ENCODE results near the gene LMX1B.
A peak's percentile ranks its signal among the peaks of the same experiment; 100 is the strongest.

The LMX1B gene

DNA sequence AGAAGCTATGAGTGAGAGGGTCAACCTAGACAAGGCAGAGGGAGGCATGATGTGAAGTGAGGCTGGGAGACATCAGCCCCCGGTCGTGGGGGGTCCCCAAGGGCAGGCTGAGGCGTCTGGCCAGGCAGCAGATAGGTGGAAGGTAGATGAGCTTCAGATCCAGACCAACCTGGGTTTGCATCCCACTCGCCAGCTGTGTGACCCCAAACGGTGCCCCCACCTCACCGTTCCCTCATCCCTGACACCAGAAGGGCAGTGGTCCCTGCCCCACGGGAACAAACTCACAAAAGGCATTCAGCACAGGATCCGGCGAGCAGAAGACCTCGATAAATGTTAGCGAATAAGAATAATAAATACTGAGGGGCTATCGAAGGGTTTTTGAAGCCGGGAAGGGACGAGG is 27.5 kb upstream of the LMX1B start:
- Histone ChIP-seq H3K4me3 (ENCODE audit: low read length in 2 of 2) (no peak overlapping the region), H3K27ac (ENCODE audit: low read length) (no peak overlapping the region), H3K4me1 (ENCODE audit: control insufficient read depth, insufficient read depth, low read length) (peaks cover 15% of the 10 kb centered on the region), H3K27me3 (ENCODE audit: control insufficient read depth in 1 of 2, insufficient read depth in 2 of 2, low read length in 2 of 2) (peaks cover 0 to 8% of the 10 kb centered on the region in 2 donors), H3K9ac (ENCODE audit: low read length in 2 of 2) (no peak overlapping the region), H3K9me3 (ENCODE audit: control insufficient read depth in 2 of 2, low read length in 2 of 2) (no peaks in the 10 kb centered on the region), H3K36me3 (ENCODE audit: control insufficient read depth in 2 of 2, insufficient read depth in 2 of 2, low read length in 2 of 2) (no peaks in the 10 kb centered on the region)

- Histone ChIP-seq H3K9me3 (ENCODE audit: control insufficient read depth in 2 of 2, low read length in 2 of 2) (no peaks in the 10 kb centered on the region), H3K9ac (ENCODE audit: low read length in 2 of 2) (peak overlapping the region in 1 of 2 donors; percentile 36), H3K36me3 (ENCODE audit: control insufficient read depth in 2 of 2, insufficient read depth in 2 of 2, low read length in 2 of 2) (no peaks in the 10 kb centered on the region), H3K27ac (ENCODE audit: low read length) (peak overlapping the region; percentile 31), H3K4me1 (ENCODE audit: control insufficient read depth, insufficient read depth, low read length) (peaks cover 15% of the 10 kb centered on the region), H3K4me3 (ENCODE audit: low read length in 2 of 2) (peak overlapping the region in 1 of 2 donors; percentile 22), H3K27me3 (ENCODE audit: control insufficient read depth in 1 of 2, insufficient read depth in 2 of 2, low read length in 2 of 2) (peaks cover 0 to 4% of the 10 kb centered on the region in 2 donors)
These were observed 26.2 kb upstream of the LMX1B start for GRCh38 chr9:126587187-126588185.

DNA sequence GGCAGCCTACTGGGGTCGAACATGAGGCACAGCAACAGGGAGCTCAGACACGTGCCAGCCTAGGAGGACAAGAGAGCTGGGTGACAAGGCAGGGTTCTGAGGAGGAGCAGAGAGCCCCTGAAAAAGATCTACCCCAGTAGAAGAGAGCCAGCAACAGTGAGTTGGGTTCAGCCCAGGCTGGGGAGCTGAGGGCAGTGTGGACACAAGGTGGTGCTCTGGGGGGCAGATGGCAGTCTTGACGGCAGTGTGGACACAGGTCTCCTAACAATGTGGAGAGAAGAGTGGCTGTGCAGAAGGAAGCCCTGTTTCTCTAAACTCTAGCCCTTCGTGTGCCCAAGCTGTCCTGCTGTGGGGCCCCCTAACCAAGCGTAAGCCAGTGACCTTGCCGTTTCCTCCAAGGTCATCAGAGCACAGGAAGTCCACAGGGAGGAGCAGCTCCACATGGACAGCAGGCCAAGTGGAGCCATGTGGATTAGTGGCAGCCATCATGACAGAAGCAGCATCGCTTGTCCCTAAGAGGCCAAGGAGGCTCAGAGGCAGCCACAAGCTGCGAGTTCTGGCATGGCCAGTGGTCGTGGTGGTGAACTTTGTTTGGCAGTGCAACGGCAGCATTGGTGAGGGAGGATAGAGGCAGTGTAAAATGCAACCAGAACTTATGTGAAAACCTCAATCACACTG is 25.1 kb upstream of the LMX1B start:
- H3K9me3 ChIP-seq (ENCODE audit: control insufficient read depth in 2 of 2, low read length in 2 of 2) = no peaks in the 10 kb centered on the region
- H3K27ac ChIP-seq (ENCODE audit: low read length) = no peak overlapping the region
- peaks cover 0 to 5% of the 10 kb centered on the region in 2 donors for H3K27me3 ChIP-seq (ENCODE audit: control insufficient read depth in 1 of 2, insufficient read depth in 2 of 2, low read length in 2 of 2)
- H3K4me1 ChIP-seq (ENCODE audit: control insufficient read depth, insufficient read depth, low read length) = peaks cover 15% of the 10 kb centered on the region
- no peak overlapping the region for H3K4me3 ChIP-seq (ENCODE audit: low read length in 2 of 2)
- no peak overlapping the region for H3K9ac ChIP-seq (ENCODE audit: low read length in 2 of 2)
- H3K36me3 ChIP-seq (ENCODE audit: control insufficient read depth in 2 of 2, insufficient read depth in 2 of 2, low read length in 2 of 2) = no peaks in the 10 kb centered on the region

DNA sequence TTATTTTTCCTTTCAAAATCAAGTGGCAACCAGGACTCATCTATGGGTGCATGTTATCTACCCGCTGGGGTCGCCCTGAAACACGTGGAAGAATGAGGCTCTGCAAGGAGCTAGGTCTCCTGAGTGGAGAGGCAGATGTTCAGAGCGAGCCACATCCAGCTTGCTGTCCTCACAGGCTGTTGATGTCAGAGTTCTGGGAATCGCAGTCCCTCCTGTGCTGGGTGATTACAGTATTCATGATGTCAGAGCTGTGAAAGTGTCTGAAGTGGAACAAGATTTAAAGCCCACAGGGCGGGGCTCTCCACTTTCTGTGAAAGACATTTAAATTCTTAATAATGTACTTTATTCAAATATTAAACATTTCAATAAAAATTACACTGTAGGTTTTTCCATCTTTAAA is 24.4 kb upstream of the LMX1B start:
- H3K9ac ChIP-seq (ENCODE audit: low read length in 2 of 2) = no peak overlapping the region
- peaks cover 15% of the 10 kb centered on the region for H3K4me1 ChIP-seq (ENCODE audit: control insufficient read depth, insufficient read depth, low read length)
- H3K27ac ChIP-seq (ENCODE audit: low read length) = no peak overlapping the region
- H3K9me3 ChIP-seq (ENCODE audit: control insufficient read depth in 2 of 2, low read length in 2 of 2) = no peaks in the 10 kb centered on the region
- no peak overlapping the region for H3K4me3 ChIP-seq (ENCODE audit: low read length in 2 of 2)
- H3K36me3 ChIP-seq (ENCODE audit: control insufficient read depth in 2 of 2, insufficient read depth in 2 of 2, low read length in 2 of 2) = no peaks in the 10 kb centered on the region
- H3K27me3 ChIP-seq (ENCODE audit: control insufficient read depth in 1 of 2, insufficient read depth in 2 of 2, low read length in 2 of 2) = peaks cover 0 to 3% of the 10 kb centered on the region in 2 donors

GRCh38 chr9:126591083-126591482 is 22.6 kb upstream of the LMX1B start:
- peaks cover 5 to 8% of the 10 kb centered on the region in 2 donors for H3K27me3 ChIP-seq (ENCODE audit: control insufficient read depth in 1 of 2, insufficient read depth in 2 of 2, low read length in 2 of 2)
- peaks cover 15% of the 10 kb centered on the region for H3K4me1 ChIP-seq (ENCODE audit: control insufficient read depth, insufficient read depth, low read length)
- no peak overlapping the region for H3K9ac ChIP-seq (ENCODE audit: low read length in 2 of 2)
- H3K9me3 ChIP-seq (ENCODE audit: control insufficient read depth in 2 of 2, low read length in 2 of 2) = no peaks in the 10 kb centered on the region
- no peak overlapping the region for H3K27ac ChIP-seq (ENCODE audit: low read length)
- no peaks in the 10 kb centered on the region for H3K36me3 ChIP-seq (ENCODE audit: control insufficient read depth in 2 of 2, insufficient read depth in 2 of 2, low read length in 2 of 2)
- no peak overlapping the region for H3K4me3 ChIP-seq (ENCODE audit: low read length in 2 of 2)

GRCh38 chr9:126591922-126592321 is 21.8 kb upstream of the LMX1B start:
- Histone ChIP-seq H3K9me3 (ENCODE audit: control insufficient read depth in 2 of 2, low read length in 2 of 2) (no peaks in the 10 kb centered on the region), H3K27me3 (ENCODE audit: control insufficient read depth in 1 of 2, insufficient read depth in 2 of 2, low read length in 2 of 2) (peaks cover 9 to 10% of the 10 kb centered on the region in 2 donors), H3K4me3 (ENCODE audit: low read length in 2 of 2) (no peak overlapping the region), H3K9ac (ENCODE audit: low read length in 2 of 2) (no peak overlapping the region), H3K27ac (ENCODE audit: low read length) (no peak overlapping the region), H3K36me3 (ENCODE audit: control insufficient read depth in 2 of 2, insufficient read depth in 2 of 2, low read length in 2 of 2) (no peaks in the 10 kb centered on the region), H3K4me1 (ENCODE audit: control insufficient read depth, insufficient read depth, low read length) (peaks cover 15% of the 10 kb centered on the region)

GRCh38 chr9:126592461-126592860 is 21.3 kb upstream of the LMX1B start:
- peaks cover 10 to 12% of the 10 kb centered on the region in 2 donors for H3K27me3 ChIP-seq (ENCODE audit: control insufficient read depth in 1 of 2, insufficient read depth in 2 of 2, low read length in 2 of 2)
- H3K9me3 ChIP-seq (ENCODE audit: control insufficient read depth in 2 of 2, low read length in 2 of 2) = no peaks in the 10 kb centered on the region
- H3K27ac ChIP-seq (ENCODE audit: low read length) = no peak overlapping the region
- H3K36me3 ChIP-seq (ENCODE audit: control insufficient read depth in 2 of 2, insufficient read depth in 2 of 2, low read length in 2 of 2) = no peaks in the 10 kb centered on the region
- peaks cover 9% of the 10 kb centered on the region for H3K4me1 ChIP-seq (ENCODE audit: control insufficient read depth, insufficient read depth, low read length)
- H3K4me3 ChIP-seq (ENCODE audit: low read length in 2 of 2) = no peak overlapping the region
- H3K9ac ChIP-seq (ENCODE audit: low read length in 2 of 2) = no peak overlapping the region

DNA sequence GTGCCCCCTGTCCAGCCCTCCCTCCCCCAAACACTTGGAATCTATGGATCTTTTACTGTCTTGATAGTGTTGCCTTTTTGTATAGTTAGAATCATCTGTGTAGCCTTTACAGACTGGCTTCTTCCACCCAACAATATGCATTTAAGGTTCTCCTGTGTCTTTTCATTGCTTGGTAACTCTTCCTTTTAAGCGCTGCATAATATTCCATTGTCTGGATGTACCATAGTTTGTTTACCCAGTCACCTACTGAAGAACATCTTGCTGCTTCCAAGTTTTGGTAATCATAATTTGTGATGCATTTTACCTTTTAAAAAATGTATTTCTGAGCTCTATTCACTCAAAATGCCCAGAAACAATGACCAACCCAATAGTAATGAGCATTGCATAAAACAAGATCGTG is 17.7 kb upstream of the LMX1B start:
- H3K4me3 ChIP-seq (ENCODE audit: low read length in 2 of 2) = no peak overlapping the region
- H3K27ac ChIP-seq (ENCODE audit: low read length) = no peak overlapping the region
- no peaks in the 10 kb centered on the region for H3K4me1 ChIP-seq (ENCODE audit: control insufficient read depth, insufficient read depth, low read length)
- peaks cover 12 to 15% of the 10 kb centered on the region in 2 donors for H3K27me3 ChIP-seq (ENCODE audit: control insufficient read depth in 1 of 2, insufficient read depth in 2 of 2, low read length in 2 of 2)
- H3K9me3 ChIP-seq (ENCODE audit: control insufficient read depth in 2 of 2, low read length in 2 of 2) = no peaks in the 10 kb centered on the region
- H3K9ac ChIP-seq (ENCODE audit: low read length in 2 of 2) = no peak overlapping the region
- H3K36me3 ChIP-seq (ENCODE audit: control insufficient read depth in 2 of 2, insufficient read depth in 2 of 2, low read length in 2 of 2) = no peaks in the 10 kb centered on the region

GRCh38 chr9:126599047-126599650 is 14.6 kb upstream of the LMX1B start:
- Histone ChIP-seq H3K27me3 (ENCODE audit: control insufficient read depth in 1 of 2, insufficient read depth in 2 of 2, low read length in 2 of 2) (peaks cover 16% of the 10 kb centered on the region in 2 donors), H3K9me3 (ENCODE audit: control insufficient read depth in 2 of 2, low read length in 2 of 2) (no peaks in the 10 kb centered on the region), H3K36me3 (ENCODE audit: control insufficient read depth in 2 of 2, insufficient read depth in 2 of 2, low read length in 2 of 2) (no peaks in the 10 kb centered on the region), H3K4me3 (ENCODE audit: low read length in 2 of 2) (no peak overlapping the region), H3K4me1 (ENCODE audit: control insufficient read depth, insufficient read depth, low read length) (no peaks in the 10 kb centered on the region), H3K27ac (ENCODE audit: low read length) (no peak overlapping the region), H3K9ac (ENCODE audit: low read length in 2 of 2) (no peak overlapping the region)

DNA sequence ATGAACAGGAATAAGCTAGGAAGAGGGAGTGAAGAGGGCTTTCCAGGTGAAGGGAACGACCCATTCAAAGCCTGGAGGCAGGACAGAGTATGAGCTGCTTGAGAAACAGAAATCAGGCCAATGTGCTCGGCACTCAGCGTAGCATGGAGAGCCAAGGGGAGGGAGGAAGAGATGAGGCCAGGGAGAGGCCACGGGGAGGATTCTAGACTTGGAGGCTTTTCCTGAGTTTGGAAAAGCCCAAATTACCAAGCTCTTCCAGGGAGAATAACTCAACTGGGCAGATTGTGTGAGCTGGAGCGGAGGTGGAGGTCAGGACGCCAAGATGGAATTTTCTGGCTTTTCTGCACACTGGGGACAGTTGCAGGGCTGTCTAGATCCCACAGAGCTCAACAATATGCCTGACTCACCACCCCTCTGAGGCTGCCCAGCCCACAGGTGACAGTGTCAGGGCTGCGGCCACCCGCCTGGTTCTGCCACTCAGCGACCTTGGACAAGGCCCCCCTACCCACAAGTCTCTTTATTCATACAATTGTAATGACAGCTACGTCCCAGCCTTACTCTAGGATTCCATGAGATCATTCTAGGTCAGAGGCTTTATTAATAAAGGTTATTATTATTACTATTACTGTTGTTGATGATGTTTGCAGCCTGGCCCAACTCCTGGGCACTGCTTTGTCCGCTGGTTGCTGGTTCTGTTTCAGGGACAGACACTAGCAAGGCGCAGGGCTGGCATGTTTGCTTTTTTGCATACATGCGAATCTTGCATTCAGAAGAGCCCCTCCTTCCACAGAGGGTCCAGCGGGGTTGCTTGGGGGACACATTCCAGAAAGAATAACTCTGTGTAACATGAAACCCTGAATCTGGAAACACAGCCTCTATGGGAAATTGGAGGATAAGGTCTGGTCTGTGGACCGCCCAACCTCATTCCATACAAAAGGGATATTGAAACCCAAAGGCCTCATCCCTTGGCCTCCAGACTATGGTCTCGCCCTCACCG is 9.4 kb upstream of the LMX1B start:
- Histone ChIP-seq H3K36me3 (ENCODE audit: control insufficient read depth in 2 of 2, insufficient read depth in 2 of 2, low read length in 2 of 2) (no peaks in the 10 kb centered on the region), H3K27ac (ENCODE audit: low read length) (no peak overlapping the region), H3K9me3 (ENCODE audit: control insufficient read depth in 2 of 2, low read length in 2 of 2) (no peaks in the 10 kb centered on the region), H3K4me3 (ENCODE audit: low read length in 2 of 2) (no peak overlapping the region), H3K27me3 (ENCODE audit: control insufficient read depth in 1 of 2, insufficient read depth in 2 of 2, low read length in 2 of 2) (peaks cover 9 to 24% of the 10 kb centered on the region in 2 donors), H3K9ac (ENCODE audit: low read length in 2 of 2) (no peak overlapping the region), H3K4me1 (ENCODE audit: control insufficient read depth, insufficient read depth, low read length) (no peaks in the 10 kb centered on the region)
